ENCODE results near the gene SNX13. TPM values are rescaled to one million over a fixed set of nuclear protein-coding genes. Genes with fewer than 3 reads are reported as not detected.
A peak's percentile ranks its signal among the peaks of the same experiment; 100 is the strongest.

The SNX13 gene
- total and polyA plus RNA-seq, 2 experiments from 2014 or later: 7.5 to 42.7 TPM

DNA sequence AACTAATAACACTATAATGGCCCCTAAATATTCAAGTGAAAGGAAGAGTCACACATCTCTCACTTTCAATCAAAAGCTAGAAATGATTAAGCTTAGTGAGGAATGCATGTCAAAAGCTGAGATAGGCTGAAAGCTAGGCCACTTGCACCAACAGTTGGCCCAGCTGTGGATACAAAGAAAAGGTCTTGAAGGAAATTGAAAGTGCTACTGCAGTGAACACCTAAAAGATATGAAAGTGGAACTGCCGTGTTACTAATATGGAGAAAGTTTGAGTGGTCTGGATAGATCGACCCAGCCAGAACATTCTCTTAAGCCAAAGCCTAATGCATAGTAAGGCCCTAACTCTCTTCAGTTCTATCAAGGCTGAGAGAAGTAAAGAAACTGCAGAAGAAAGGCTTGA is 12.1 kb upstream of the SNX13 start:
- no peaks in the 10 kb centered on the region for H3K36me3 Mint-ChIP-seq (ENCODE audit: low read depth)
- TF ChIP-seq, protein P1, sequence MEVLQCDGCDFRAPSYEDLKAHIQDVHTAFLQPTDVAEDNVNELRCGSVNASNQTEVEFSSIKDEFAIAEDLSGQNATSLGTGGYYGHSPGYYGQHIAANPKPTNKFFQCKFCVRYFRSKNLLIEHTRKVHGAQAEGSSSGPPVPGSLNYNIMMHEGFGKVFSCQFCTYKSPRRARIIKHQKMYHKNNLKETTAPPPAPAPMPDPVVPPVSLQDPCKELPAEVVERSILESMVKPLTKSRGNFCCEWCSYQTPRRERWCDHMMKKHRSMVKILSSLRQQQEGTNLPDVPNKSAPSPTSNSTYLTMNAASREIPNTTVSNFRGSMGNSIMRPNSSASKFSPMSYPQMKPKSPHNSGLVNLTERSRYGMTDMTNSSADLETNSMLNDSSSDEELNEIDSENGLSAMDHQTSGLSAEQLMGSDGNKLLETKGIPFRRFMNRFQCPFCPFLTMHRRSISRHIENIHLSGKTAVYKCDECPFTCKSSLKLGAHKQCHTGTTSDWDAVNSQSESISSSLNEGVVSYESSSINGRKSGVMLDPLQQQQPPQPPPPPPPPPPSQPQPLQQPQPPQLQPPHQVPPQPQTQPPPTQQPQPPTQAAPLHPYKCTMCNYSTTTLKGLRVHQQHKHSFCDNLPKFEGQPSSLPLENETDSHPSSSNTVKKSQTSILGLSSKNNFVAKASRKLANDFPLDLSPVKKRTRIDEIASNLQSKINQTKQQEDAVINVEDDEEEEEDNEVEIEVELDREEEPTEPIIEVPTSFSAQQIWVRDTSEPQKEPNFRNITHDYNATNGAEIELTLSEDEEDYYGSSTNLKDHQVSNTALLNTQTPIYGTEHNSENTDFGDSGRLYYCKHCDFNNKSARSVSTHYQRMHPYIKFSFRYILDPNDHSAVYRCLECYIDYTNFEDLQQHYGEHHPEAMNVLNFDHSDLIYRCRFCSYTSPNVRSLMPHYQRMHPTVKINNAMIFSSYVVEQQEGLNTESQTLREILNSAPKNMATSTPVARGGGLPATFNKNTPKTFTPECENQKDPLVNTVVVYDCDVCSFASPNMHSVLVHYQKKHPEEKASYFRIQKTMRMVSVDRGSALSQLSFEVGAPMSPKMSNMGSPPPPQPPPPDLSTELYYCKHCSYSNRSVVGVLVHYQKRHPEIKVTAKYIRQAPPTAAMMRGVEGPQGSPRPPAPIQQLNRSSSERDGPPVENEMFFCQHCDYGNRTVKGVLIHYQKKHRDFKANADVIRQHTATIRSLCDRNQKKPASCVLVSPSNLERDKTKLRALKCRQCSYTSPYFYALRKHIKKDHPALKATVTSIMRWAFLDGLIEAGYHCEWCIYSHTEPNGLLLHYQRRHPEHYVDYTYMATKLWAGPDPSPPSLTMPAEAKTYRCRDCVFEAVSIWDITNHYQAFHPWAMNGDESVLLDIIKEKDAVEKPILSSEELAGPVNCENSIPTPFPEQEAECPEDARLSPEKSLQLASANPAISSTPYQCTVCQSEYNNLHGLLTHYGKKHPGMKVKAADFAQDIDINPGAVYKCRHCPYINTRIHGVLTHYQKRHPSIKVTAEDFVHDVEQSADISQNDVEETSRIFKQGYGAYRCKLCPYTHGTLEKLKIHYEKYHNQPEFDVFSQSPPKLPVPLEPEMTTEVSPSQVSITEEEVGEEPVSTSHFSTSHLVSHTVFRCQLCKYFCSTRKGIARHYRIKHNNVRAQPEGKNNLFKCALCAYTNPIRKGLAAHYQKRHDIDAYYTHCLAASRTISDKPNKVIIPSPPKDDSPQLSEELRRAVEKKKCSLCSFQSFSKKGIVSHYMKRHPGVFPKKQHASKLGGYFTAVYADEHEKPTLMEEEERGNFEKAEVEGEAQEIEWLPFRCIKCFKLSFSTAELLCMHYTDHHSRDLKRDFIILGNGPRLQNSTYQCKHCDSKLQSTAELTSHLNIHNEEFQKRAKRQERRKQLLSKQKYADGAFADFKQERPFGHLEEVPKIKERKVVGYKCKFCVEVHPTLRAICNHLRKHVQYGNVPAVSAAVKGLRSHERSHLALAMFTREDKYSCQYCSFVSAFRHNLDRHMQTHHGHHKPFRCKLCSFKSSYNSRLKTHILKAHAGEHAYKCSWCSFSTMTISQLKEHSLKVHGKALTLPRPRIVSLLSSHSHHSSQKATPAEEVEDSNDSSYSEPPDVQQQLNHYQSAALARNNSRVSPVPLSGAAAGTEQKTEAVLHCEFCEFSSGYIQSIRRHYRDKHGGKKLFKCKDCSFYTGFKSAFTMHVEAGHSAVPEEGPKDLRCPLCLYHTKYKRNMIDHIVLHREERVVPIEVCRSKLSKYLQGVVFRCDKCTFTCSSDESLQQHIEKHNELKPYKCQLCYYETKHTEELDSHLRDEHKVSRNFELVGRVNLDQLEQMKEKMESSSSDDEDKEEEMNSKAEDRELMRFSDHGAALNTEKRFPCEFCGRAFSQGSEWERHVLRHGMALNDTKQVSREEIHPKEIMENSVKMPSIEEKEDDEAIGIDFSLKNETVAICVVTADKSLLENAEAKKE (CRISPR knock-in tag; IDR thresholded peaks at IDR 0.05): no peak
- no peak for TF ChIP-seq EZH2 (IDR thresholded peaks at IDR 0.05; ENCODE audit: low read depth, unreplicated experiment)
- TF ChIP-seq, protein P2, sequence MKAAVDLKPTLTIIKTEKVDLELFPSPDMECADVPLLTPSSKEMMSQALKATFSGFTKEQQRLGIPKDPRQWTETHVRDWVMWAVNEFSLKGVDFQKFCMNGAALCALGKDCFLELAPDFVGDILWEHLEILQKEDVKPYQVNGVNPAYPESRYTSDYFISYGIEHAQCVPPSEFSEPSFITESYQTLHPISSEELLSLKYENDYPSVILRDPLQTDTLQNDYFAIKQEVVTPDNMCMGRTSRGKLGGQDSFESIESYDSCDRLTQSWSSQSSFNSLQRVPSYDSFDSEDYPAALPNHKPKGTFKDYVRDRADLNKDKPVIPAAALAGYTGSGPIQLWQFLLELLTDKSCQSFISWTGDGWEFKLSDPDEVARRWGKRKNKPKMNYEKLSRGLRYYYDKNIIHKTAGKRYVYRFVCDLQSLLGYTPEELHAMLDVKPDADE (IDR thresholded peaks at IDR 0.05): no peak
- no peak for TF ChIP-seq EZH2phosphoT487 (IDR thresholded peaks at IDR 0.05; ENCODE audit: unreplicated experiment)
- TF ChIP-seq, protein P3, sequence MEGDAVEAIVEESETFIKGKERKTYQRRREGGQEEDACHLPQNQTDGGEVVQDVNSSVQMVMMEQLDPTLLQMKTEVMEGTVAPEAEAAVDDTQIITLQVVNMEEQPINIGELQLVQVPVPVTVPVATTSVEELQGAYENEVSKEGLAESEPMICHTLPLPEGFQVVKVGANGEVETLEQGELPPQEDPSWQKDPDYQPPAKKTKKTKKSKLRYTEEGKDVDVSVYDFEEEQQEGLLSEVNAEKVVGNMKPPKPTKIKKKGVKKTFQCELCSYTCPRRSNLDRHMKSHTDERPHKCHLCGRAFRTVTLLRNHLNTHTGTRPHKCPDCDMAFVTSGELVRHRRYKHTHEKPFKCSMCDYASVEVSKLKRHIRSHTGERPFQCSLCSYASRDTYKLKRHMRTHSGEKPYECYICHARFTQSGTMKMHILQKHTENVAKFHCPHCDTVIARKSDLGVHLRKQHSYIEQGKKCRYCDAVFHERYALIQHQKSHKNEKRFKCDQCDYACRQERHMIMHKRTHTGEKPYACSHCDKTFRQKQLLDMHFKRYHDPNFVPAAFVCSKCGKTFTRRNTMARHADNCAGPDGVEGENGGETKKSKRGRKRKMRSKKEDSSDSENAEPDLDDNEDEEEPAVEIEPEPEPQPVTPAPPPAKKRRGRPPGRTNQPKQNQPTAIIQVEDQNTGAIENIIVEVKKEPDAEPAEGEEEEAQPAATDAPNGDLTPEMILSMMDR (conservative IDR thresholded peaks at IDR 0.05; ENCODE audit: low read depth in 2 of 2): no peak
- TF ChIP-seq ZNF114 (CRISPR knock-in tag; IDR thresholded peaks at IDR 0.05): no peak
- no peak for TF ChIP-seq NANOG (IDR thresholded peaks at IDR 0.05; ENCODE audit: borderline replicate concordance)
- TF ChIP-seq, protein P4, sequence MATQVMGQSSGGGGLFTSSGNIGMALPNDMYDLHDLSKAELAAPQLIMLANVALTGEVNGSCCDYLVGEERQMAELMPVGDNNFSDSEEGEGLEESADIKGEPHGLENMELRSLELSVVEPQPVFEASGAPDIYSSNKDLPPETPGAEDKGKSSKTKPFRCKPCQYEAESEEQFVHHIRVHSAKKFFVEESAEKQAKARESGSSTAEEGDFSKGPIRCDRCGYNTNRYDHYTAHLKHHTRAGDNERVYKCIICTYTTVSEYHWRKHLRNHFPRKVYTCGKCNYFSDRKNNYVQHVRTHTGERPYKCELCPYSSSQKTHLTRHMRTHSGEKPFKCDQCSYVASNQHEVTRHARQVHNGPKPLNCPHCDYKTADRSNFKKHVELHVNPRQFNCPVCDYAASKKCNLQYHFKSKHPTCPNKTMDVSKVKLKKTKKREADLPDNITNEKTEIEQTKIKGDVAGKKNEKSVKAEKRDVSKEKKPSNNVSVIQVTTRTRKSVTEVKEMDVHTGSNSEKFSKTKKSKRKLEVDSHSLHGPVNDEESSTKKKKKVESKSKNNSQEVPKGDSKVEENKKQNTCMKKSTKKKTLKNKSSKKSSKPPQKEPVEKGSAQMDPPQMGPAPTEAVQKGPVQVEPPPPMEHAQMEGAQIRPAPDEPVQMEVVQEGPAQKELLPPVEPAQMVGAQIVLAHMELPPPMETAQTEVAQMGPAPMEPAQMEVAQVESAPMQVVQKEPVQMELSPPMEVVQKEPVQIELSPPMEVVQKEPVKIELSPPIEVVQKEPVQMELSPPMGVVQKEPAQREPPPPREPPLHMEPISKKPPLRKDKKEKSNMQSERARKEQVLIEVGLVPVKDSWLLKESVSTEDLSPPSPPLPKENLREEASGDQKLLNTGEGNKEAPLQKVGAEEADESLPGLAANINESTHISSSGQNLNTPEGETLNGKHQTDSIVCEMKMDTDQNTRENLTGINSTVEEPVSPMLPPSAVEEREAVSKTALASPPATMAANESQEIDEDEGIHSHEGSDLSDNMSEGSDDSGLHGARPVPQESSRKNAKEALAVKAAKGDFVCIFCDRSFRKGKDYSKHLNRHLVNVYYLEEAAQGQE (IDR thresholded peaks at IDR 0.05; ENCODE audit: unreplicated experiment): no peak
- TF ChIP-seq POLR2AphosphoS5 (IDR thresholded peaks at IDR 0.05; ENCODE audit: low read depth): no peak
- no peak for TF ChIP-seq ZNF331 (CRISPR knock-in tag; IDR thresholded peaks at IDR 0.05; ENCODE audit: low read depth)
- TF ChIP-seq STAT1 (IDR thresholded peaks at IDR 0.05; ENCODE audit: unreplicated experiment): no peak
- no peak for TF ChIP-seq JUNB (IDR thresholded peaks at IDR 0.05; ENCODE audit: unreplicated experiment)
- Histone ChIP-seq H3K36me3 (ENCODE audit: insufficient read depth) (no peaks in the 10 kb centered on the region), H3K4me3 (no peak overlapping the region), H3K9me2 (ENCODE audit: insufficient read depth) (no peaks in the 10 kb centered on the region), H3F3A (replicated peaks; ENCODE audit: low read depth) (no peaks in the 10 kb centered on the region), H3K4me2 (no peak overlapping the region), H3K27me3 (ENCODE audit: insufficient read depth) (no peaks in the 10 kb centered on the region), H2AFZ (peak overlapping the region; percentile 16; the same call in 1 of the 2 replicates), H4K20me1 (replicated peaks; ENCODE audit: insufficient read depth) (no peaks in the 10 kb centered on the region), H3K4me1 (ENCODE audit: insufficient read depth) (no peaks in the 10 kb centered on the region), H3K27ac (ENCODE audit: low read depth) (no peak overlapping the region), H3K79me2 (replicated peaks; ENCODE audit: insufficient read depth) (no peaks in the 10 kb centered on the region)
- no peak overlapping the region for H3K27ac Mint-ChIP-seq
- no peaks in the 10 kb centered on the region for H3K9me3 Mint-ChIP-seq
- H3K4me3 Mint-ChIP-seq: no peak overlapping the region
- DNase-seq (ENCODE audit: low spot score): no peak
- no peak for ATAC-seq
- H3K4me1 Mint-ChIP-seq: no peaks in the 10 kb centered on the region
- no peaks in the 10 kb centered on the region for H3K27me3 Mint-ChIP-seq (ENCODE audit: insufficient read depth, low read depth, poor library complexity)

All from GM23338 (cell line).